Neural cell (in vitro differentiated cells): Measurements from ENCODE around the gene SLC38A3. TPM values are rescaled to one million over a fixed set of nuclear protein-coding genes. Genes with fewer than 3 reads are reported as not detected.
A peak's percentile ranks its signal among the peaks of the same experiment; 100 is the strongest.

ENCODE experiments used
- H2AFZ ChIP-seq: fragments of 200-600, 300-800 bp; sonication (generic), shearing (Covaris generic); 2 replicates; pipeline ENCODE4 v1.6.0; 2014; ENCODE audit warnings: low read depth, mild to moderate bottlenecking, antibody characterized with exemption, low read length, moderate library complexity
- H3F3A ChIP-seq: fragments of 200-600 bp; shearing (Covaris generic); 2 replicates; pipeline ENCODE4 v1.6.1; 2016; ENCODE audit warnings: mild to moderate bottlenecking, moderate library complexity, mixed read lengths, antibody characterized with exemption, low read length; ENCODE audit not compliant: insufficient read depth, poor library complexity, severe bottlenecking
- H3K27ac ChIP-seq: fragments of 200-600, 300-800 bp; sonication (generic), shearing (Covaris generic); 2 replicates; pipeline ENCODE4 v1.5.1; 2014; ENCODE audit warnings: mild to moderate bottlenecking, low read length, moderate library complexity
- H3K27me3 ChIP-seq: fragments of 300-800, 200-600 bp; sonication (generic), shearing (Covaris generic); 2 replicates; pipeline ENCODE4 v1.6.0; 2014; ENCODE audit warnings: mild to moderate bottlenecking, low read depth, low read length, moderate library complexity; ENCODE audit not compliant: insufficient read depth
- H3K36me3 ChIP-seq: fragments of 300-800, 200-600 bp; sonication (generic), shearing (Covaris generic); 2 replicates; pipeline ENCODE4 v1.5.1; 2014; ENCODE audit warnings: mild to moderate bottlenecking, antibody characterized with exemption, low read length, moderate library complexity; ENCODE audit not compliant: insufficient read depth
- H3K4me2 ChIP-seq: fragments of 300-800, 200-600 bp; sonication (generic), shearing (Covaris generic); 2 replicates; pipeline ENCODE4 v1.6.0; 2014; ENCODE audit warnings: mild to moderate bottlenecking, low read length
- H3K4me3 ChIP-seq: fragments of 300-800, 200-600 bp; sonication (generic), shearing (Covaris generic); 2 replicates; pipeline ENCODE4 v1.5.1; 2014; ENCODE audit warnings: mild to moderate bottlenecking, low read length, moderate library complexity
- H3K79me2 ChIP-seq: fragments of 200-600 bp; shearing (Covaris generic); replicated peaks from 2 replicates; pipeline ENCODE4 v1.6.0; 2014; ENCODE audit warnings: mild to moderate bottlenecking, low read length, moderate library complexity; ENCODE audit not compliant: insufficient read depth
- H3K9ac ChIP-seq: fragments of 300-800, 200-600 bp; sonication (generic), shearing (Covaris generic); 2 replicates; pipeline ENCODE4 v1.6.1; 2016; ENCODE audit warnings: mild to moderate bottlenecking, low read length, mixed read lengths
- H3K9me2 ChIP-seq: fragments of 200-600 bp; shearing (Covaris generic); 2 replicates; pipeline ENCODE4 v1.6.1; 2016; ENCODE audit warnings: mild to moderate bottlenecking, low read length, mixed read lengths; ENCODE audit not compliant: insufficient read depth
- H3K9me3 ChIP-seq: fragments of 200-600, 300-800 bp; sonication (generic), shearing (Covaris generic); 2 replicates; pipeline ENCODE4 v1.6.1; 2016; ENCODE audit warnings: mild to moderate bottlenecking, mixed run types, low read length, moderate library complexity, mixed read lengths
- H4K20me1 ChIP-seq: fragments of 200-600 bp; shearing (Covaris generic); 2 replicates; pipeline ENCODE4 v1.6.1; 2016; ENCODE audit warnings: mild to moderate bottlenecking, mixed run types; ENCODE audit not compliant: insufficient read depth
- CTCF ChIP-seq: fragments of 450-650 bp; IDR thresholded peaks from 2 replicates; pipeline ENCODE4 v1.5.1; 2014; ENCODE audit warnings: antibody characterized with exemption, mild to moderate bottlenecking, moderate library complexity; ENCODE audit not compliant: poor library complexity, severe bottlenecking
- EP300 ChIP-seq: fragments of 450-650 bp; conservative IDR thresholded peaks from 2 replicates; pipeline ENCODE4 v1.6.1; 2014; ENCODE audit warnings: antibody characterized with exemption, mild to moderate bottlenecking, moderate library complexity; ENCODE audit not compliant: poor library complexity, severe bottlenecking
- EZH2 ChIP-seq: fragments of 200-600, 300-800 bp; shearing (Covaris generic), sonication (generic); IDR thresholded peaks from 2 replicates; pipeline ENCODE4 v1.6.1; 2014; ENCODE audit warnings: antibody characterized with exemption, low read length, borderline replicate concordance, mild to moderate bottlenecking; ENCODE audit not compliant: insufficient read depth, poor library complexity, severe bottlenecking
- MXI1 ChIP-seq: fragments of 450-650 bp; conservative IDR thresholded peaks from 2 replicates; pipeline ENCODE4 v1.6.1; 2014; ENCODE audit warnings: antibody characterized with exemption, mild to moderate bottlenecking; ENCODE audit not compliant: poor library complexity, severe bottlenecking
- POLR2AphosphoS5 ChIP-seq: IDR thresholded peaks from 2 replicates; pipeline ENCODE4 v1.6.1; 2012
- RAD21 ChIP-seq: fragments of 450-650 bp; conservative IDR thresholded peaks from 2 replicates; pipeline ENCODE4 v1.6.1; 2014; ENCODE audit warnings: antibody characterized with exemption, mild to moderate bottlenecking, moderate library complexity
- SMC3 ChIP-seq: fragments of 450-650 bp; conservative IDR thresholded peaks from 2 replicates; pipeline ENCODE4 v1.6.1; 2014; ENCODE audit warnings: antibody characterized with exemption, mild to moderate bottlenecking, moderate library complexity; ENCODE audit not compliant: poor library complexity
- TAF1 ChIP-seq: IDR thresholded peaks from 2 replicates; pipeline ENCODE4 v1.6.1; 2012; ENCODE audit warnings: low read depth
- polyA plus RNA-seq: library from polyadenylated mRNA; depleted of rRNA; stranded (reverse); fragments of >200 nt; gene quantifications from 2 replicates; pipeline ENCODE4 v1.2.3, GENCODE V29; 2014
- TF ChIP-seq, protein P1 (sequence below): IDR thresholded peaks from 2 replicates; pipeline ENCODE4 v1.6.1; 2012; ENCODE audit warnings: borderline replicate concordance

The SLC38A3 gene
- polyA plus RNA-seq, 1 donor from 2014 or later: not detected

- Histone ChIP-seq H3F3A (no peaks in the 10 kb centered on the region), H3K9ac (peak overlapping the region; percentile 13), H3K27ac (no peak overlapping the region)
Measured at GRCh38 chr3:50239649-50240048, 34.6 kb downstream of the SLC38A3 start.

GRCh38 chr3:50241163-50241562 lies 36.1 kb downstream of the SLC38A3 start:
- Histone ChIP-seq H4K20me1 (no peaks in the 10 kb centered on the region), H3K36me3 (no peaks in the 10 kb centered on the region), H3K9me3 (no peaks in the 10 kb centered on the region), H3K27me3 (no peaks in the 10 kb centered on the region), H2AFZ (no peak overlapping the region), H3K4me2 (peak overlapping the region; percentile 65), H3K4me3 (peak overlapping the region; percentile 60), H3K27ac (peak overlapping the region; percentile 87), H3K9ac (peak overlapping the region; percentile 78), H3F3A (no peaks in the 10 kb centered on the region), H3K9me2 (no peaks in the 10 kb centered on the region), H3K79me2 (peaks cover 93% of the 10 kb centered on the region)
- TF ChIP-seq EZH2: no peak
- TF ChIP-seq, protein P1, sequence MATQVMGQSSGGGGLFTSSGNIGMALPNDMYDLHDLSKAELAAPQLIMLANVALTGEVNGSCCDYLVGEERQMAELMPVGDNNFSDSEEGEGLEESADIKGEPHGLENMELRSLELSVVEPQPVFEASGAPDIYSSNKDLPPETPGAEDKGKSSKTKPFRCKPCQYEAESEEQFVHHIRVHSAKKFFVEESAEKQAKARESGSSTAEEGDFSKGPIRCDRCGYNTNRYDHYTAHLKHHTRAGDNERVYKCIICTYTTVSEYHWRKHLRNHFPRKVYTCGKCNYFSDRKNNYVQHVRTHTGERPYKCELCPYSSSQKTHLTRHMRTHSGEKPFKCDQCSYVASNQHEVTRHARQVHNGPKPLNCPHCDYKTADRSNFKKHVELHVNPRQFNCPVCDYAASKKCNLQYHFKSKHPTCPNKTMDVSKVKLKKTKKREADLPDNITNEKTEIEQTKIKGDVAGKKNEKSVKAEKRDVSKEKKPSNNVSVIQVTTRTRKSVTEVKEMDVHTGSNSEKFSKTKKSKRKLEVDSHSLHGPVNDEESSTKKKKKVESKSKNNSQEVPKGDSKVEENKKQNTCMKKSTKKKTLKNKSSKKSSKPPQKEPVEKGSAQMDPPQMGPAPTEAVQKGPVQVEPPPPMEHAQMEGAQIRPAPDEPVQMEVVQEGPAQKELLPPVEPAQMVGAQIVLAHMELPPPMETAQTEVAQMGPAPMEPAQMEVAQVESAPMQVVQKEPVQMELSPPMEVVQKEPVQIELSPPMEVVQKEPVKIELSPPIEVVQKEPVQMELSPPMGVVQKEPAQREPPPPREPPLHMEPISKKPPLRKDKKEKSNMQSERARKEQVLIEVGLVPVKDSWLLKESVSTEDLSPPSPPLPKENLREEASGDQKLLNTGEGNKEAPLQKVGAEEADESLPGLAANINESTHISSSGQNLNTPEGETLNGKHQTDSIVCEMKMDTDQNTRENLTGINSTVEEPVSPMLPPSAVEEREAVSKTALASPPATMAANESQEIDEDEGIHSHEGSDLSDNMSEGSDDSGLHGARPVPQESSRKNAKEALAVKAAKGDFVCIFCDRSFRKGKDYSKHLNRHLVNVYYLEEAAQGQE: peak; percentile 58
- no peak for TF ChIP-seq RAD21
- peak; percentile 73 for TF ChIP-seq TAF1
- no peak for TF ChIP-seq MXI1
- no peak for TF ChIP-seq CTCF
- no peak for TF ChIP-seq SMC3
- peak; percentile 28 for TF ChIP-seq EP300
- TF ChIP-seq POLR2AphosphoS5: no peak

More at GRCh38 chr3:50239649-50240048, 34.6 kb downstream of the SLC38A3 start:
- Histone ChIP-seq H4K20me1 (no peaks in the 10 kb centered on the region), H3K4me2 (no peak overlapping the region), H3K9me3 (no peaks in the 10 kb centered on the region), H3K36me3 (no peaks in the 10 kb centered on the region), H3K9me2 (no peaks in the 10 kb centered on the region), H3K27me3 (no peaks in the 10 kb centered on the region), H3K79me2 (peaks cover 83% of the 10 kb centered on the region), H3K4me3 (peak overlapping the region; percentile 87), H2AFZ (no peak overlapping the region)
- TF ChIP-seq SMC3: no peak
- TF ChIP-seq, protein P1: no peak
- TF ChIP-seq CTCF: no peak
- no peak for TF ChIP-seq EZH2
- TF ChIP-seq POLR2AphosphoS5: no peak
- no peak for TF ChIP-seq MXI1
- TF ChIP-seq EP300: no peak
- no peak for TF ChIP-seq TAF1
- TF ChIP-seq RAD21: no peak
